Right lobe of liver (tissue), 6 donors: ENCODE measurements around the gene PRR5L. TPM values are rescaled to one million over a fixed set of nuclear protein-coding genes. Genes with fewer than 3 reads are reported as not detected.

Experiments
- ATAC-seq, 4 donors: fragments of 200-7000 bp; cut with Tn5 transposase; one replicate each; pipeline ENCODE4 v1.9.1; 2020; ENCODE audit warnings: mild to moderate bottlenecking in 4 of 4, moderate library complexity in 4 of 4
- DNase-seq, 3 donors: peaks; one replicate each; pipeline ENCODE4 v3.0.0-alpha.2; 2020
- H3K27ac ChIP-seq, 3 donors: fragments of 200-600 bp; one replicate each; pipeline ENCODE4 v1.8.0; 2022
- H3K27me3 ChIP-seq, 2 donors: fragments of 200-600 bp; one replicate each; pipeline ENCODE4 v1.8.0; 2022
- H3K36me3 ChIP-seq, 4 donors: fragments of 200-600 bp; sonication (generic) in 1 of 4; one replicate each; pipeline versions ENCODE4 v1.5.1 to v1.8.0; 2017 to 2022; ENCODE audit warnings: control low read depth in 1 of 4
- H3K4me1 ChIP-seq, 4 donors: fragments of 200-600 bp; sonication (generic) in 1 of 4; one replicate each; pipeline versions ENCODE4 v1.5.1 to v1.8.0; 2017 to 2022; ENCODE audit warnings: control low read depth in 1 of 4
- H3K4me3 ChIP-seq, 3 donors: fragments of 200-600 bp; one replicate each; pipeline ENCODE4 v1.8.0; 2022
- H3K9me3 ChIP-seq, 4 donors: fragments of 200-600 bp; sonication (generic) in 1 of 4; one replicate each; pipeline versions ENCODE4 v1.5.1 to v1.8.0; 2017 to 2022; ENCODE audit warnings: control low read depth in 1 of 4
- CTCF ChIP-seq, 4 donors: fragments of 200-600 bp in 3 of 4; fragments of 450-650 bp in 1 of 4; IDR thresholded peaks; one replicate each; pipeline versions ENCODE4 v1.5.1 to v1.8.0; 2016 to 2022; ENCODE audit warnings: antibody characterized with exemption in 4 of 4, mild to moderate bottlenecking in 2 of 4
- POLR2A ChIP-seq: fragments of 450-650 bp; IDR thresholded peaks from one replicate; pipeline ENCODE4 v1.6.1; 2017; ENCODE audit warnings: antibody characterized with exemption, mild to moderate bottlenecking
- WGBS: methylation state at CpG from one replicate; pipeline ENCODE4 v1.1.6; 2018; ENCODE audit warnings: low coverage, low lambda C conversion rate; ENCODE audit not compliant: insufficient coverage; ENCODE audit errors: missing lambda C conversion rate; 5-methylcytosine and 5-hydroxymethylcytosine counted together
- intact Hi-C, 2 donors: fragments of 100-400 bp; cut with DNase I; formaldehyde crosslinking; loops; one replicate each; pipeline versions ENCODE4 v1.11.2 to v1.14.1; 2022
- total RNA-seq, 6 experiments: library from RNA; depleted of rRNA in 2 of 6; stranded (reverse); fragments of >200 nt in 2 of 6; fragmentation: NEBNext Ultra II Directional in 3 of 6; extraction: Animal tissue kit (Norgen Biotek cat#: 25700) in 3 of 6; gene quantifications; one replicate each; pipeline versions ENCODE4 v1.1.0 to v1.2.4, GENCODE V29; 2016 to 2023
- donor health status: DM: no; HTN: yes; CAD: no.
- donor health status: DM: no; HTN: no; CAD: no.
- donor health status: DM: no; HTN: no; CAD: no.
- donor health status: DM: no; HTN: yes; CAD: no.
- donor health status: DM: no; HTN: yes; CAD: no.

Gene PRR5L
- total RNA-seq, 6 experiments from 2014 or later: 2.2 to 4.5 (median 2.3) TPM

- Histone ChIP-seq H3K4me3 (no peak overlapping the region), H3K9me3 (no peaks in the 10 kb centered on the region), H3K4me1 (peaks cover 0 to under 1% (median 0%) of the 10 kb centered on the region in 4 donors), H3K27me3 (no peaks in the 10 kb centered on the region), H3K36me3 (no peaks in the 10 kb centered on the region), H3K27ac (no peak overlapping the region)
- 36% methylated on average over 8 of the region's 9 CpGs for WGBS
- ATAC-seq: no peak
- intact Hi-C loops: no loop called here
- TF ChIP-seq POLR2A: no peak
- no peak for TF ChIP-seq CTCF (IDR thresholded peaks at IDR 0.05)
- no peak for DNase-seq
Observed at GRCh38 chr11:36367806-36368680, 72.0 kb downstream of the PRR5L start.

- H3K4me1 ChIP-seq: peaks cover 0 to 5% (median 0%) of the 10 kb centered on the region in 4 donors
- intact Hi-C loops: no loop called here
- no peaks in the 10 kb centered on the region for H3K36me3 ChIP-seq
- WGBS: 68% methylated on average over 2 of the region's 2 CpGs
- ATAC-seq (no peak), DNase-seq (no peak)
- no peak overlapping the region for H3K27ac ChIP-seq
- H3K4me3 ChIP-seq: no peak overlapping the region
- H3K9me3 ChIP-seq: no peaks in the 10 kb centered on the region
- TF ChIP-seq CTCF (IDR thresholded peaks at IDR 0.05) (no peak), POLR2A (no peak)
- H3K27me3 ChIP-seq: no peaks in the 10 kb centered on the region
Observed at GRCh38 chr11:36371181-36371580, 75.1 kb downstream of the PRR5L start.

- H3K4me1 ChIP-seq: peaks cover 0 to 5% (median 0%) of the 10 kb centered on the region in 4 donors
- H3K27ac ChIP-seq: no peak overlapping the region
- DNase-seq: no peak
- no peaks in the 10 kb centered on the region for H3K36me3 ChIP-seq
- H3K27me3 ChIP-seq: no peaks in the 10 kb centered on the region
- H3K4me3 ChIP-seq: no peak overlapping the region
- H3K9me3 ChIP-seq: no peaks in the 10 kb centered on the region
- no peak for ATAC-seq
- TF ChIP-seq CTCF (IDR thresholded peaks at IDR 0.05): no peak
- no peak for TF ChIP-seq POLR2A
- intact Hi-C loops: no loop called here
- WGBS: 71% methylated on average over 6 of the region's 7 CpGs
Observed at GRCh38 chr11:36371590-36371989, 75.5 kb downstream of the PRR5L start.

- 77% methylated on average over 6 of the region's 6 CpGs for WGBS
- Histone ChIP-seq H3K36me3 (no peaks in the 10 kb centered on the region), H3K4me1 (peaks cover 0 to 11% (median 0%) of the 10 kb centered on the region in 4 donors), H3K9me3 (no peaks in the 10 kb centered on the region), H3K4me3 (no peak overlapping the region), H3K27ac (no peak overlapping the region), H3K27me3 (no peaks in the 10 kb centered on the region)
- no peak for DNase-seq
- no peak for ATAC-seq
- intact Hi-C loops: no loop called here
- TF ChIP-seq CTCF (IDR thresholded peaks at IDR 0.05) (no peak), POLR2A (no peak)
Observed at GRCh38 chr11:36372101-36372771, 76.1 kb downstream of the PRR5L start.
